Pancreas (tissue), 10 donors: Measurements from ENCODE around the gene VEGFB. TPM values are rescaled to one million over a fixed set of nuclear protein-coding genes. Genes with fewer than 3 reads are reported as not detected.

ENCODE experiments used
- ATAC-seq, 4 donors: fragments of 200-7000 bp; cut with Tn5 transposase; one replicate each; pipeline versions ENCODE4 v1.8.0 to v1.9.1; 2020; ENCODE audit warnings: mild to moderate bottlenecking in 4 of 4, moderate library complexity in 4 of 4
- DNase-seq, 6 donors: peaks; one replicate each; pipeline ENCODE4 v3.0.0-alpha.2; 2020
- FAIRE-seq: peaks from 2 replicates; lab custom pipeline; 2012; peaks lifted over from hg19 to GRCh38; lab: Jason Lieb, UNC
- H3K27ac ChIP-seq, 4 donors: fragments of 200-600 bp; sonication (generic); 1 replicate in 3 of 4; 2 replicates in 1 of 4; pipeline versions ENCODE4 v1.5.0 to v1.8.0; 2020
- H3K27me3 ChIP-seq, 4 donors: fragments of 200-600 bp; one replicate each; pipeline ENCODE4 v1.8.0; 2021
- H3K36me3 ChIP-seq, 3 donors: fragments of 200-600 bp; sonication (generic) in 1 of 3; one replicate each; pipeline versions ENCODE4 v1.5.0 to v1.8.0; 2020 to 2021
- H3K4me1 ChIP-seq, 3 donors: fragments of 200-600 bp; one replicate each; pipeline ENCODE4 v1.8.0; 2021
- H3K4me3 ChIP-seq, 4 donors: fragments of 200-600 bp; sonication (generic) in 2 of 4; one replicate each; pipeline versions ENCODE4 v1.5.0 to v1.8.0; 2020 to 2021
- H3K9me3 ChIP-seq, 4 donors: fragments of 200-600 bp; one replicate each; pipeline ENCODE4 v1.8.0; 2021
- WGBS, 2 donors: extraction: QIAGEN DNeasy Blood & Tissue Kit; methylation state at CpG; one replicate each; pipeline ENCODE4 v1.1.7; 2013; 5-methylcytosine and 5-hydroxymethylcytosine counted together
- intact Hi-C, 3 donors: fragments of 100-400 bp; cut with DNase I; formaldehyde crosslinking; loops; one replicate each; pipeline versions ENCODE4 v1.11.1 to v1.14.2; 2022
- polyA plus RNA-seq, 2 donors: library from polyadenylated mRNA; stranded (reverse); fragments of 200-250 nt; gene quantifications; one replicate each; pipeline ENCODE4 v1.2.3, GENCODE V29; 2013
- total RNA-seq, 6 donors: library from RNA; stranded (reverse); fragmentation: NEBNext Ultra II Directional in 4 of 6; extraction: Animal tissue kit (Norgen Biotek cat#: 25700) in 4 of 6; gene quantifications; one replicate each; pipeline versions ENCODE4 v1.2.1 to v1.2.4, GENCODE V29; 2021 to 2023
- TF ChIP-seq, protein P1 (sequence below), 4 donors: fragments of 200-600 bp; sonication (generic) in 3 of 4; IDR thresholded peaks; one replicate each; pipeline versions ENCODE4 v1.5.0 to v1.8.0; 2021; ENCODE audit warnings: antibody characterized with exemption in 4 of 4
- donor health status: healthy with polysubstance abuse.
- donor health status: DM: no; HTN: no; CAD: no; lungs with moderate emphysema.
- donor health status: DM: no; HTN: no; CAD: no.
- donor health status: control.
- donor health status: control.
- donor health status: Bipolar disorder and iron deficiency.
- donor health status: DM: yes; HTN: yes; CAD: no.
- donor health status: DM: no; HTN: no; CAD: no.
- donor health status: DM: no; HTN: no; CAD: no.
- donor health status: DM: yes; HTN: yes; CAD: no.

Gene VEGFB
- total and polyA plus RNA-seq, 8 donors, result 54.1 to 115 (median 63.2) TPM

DNA sequence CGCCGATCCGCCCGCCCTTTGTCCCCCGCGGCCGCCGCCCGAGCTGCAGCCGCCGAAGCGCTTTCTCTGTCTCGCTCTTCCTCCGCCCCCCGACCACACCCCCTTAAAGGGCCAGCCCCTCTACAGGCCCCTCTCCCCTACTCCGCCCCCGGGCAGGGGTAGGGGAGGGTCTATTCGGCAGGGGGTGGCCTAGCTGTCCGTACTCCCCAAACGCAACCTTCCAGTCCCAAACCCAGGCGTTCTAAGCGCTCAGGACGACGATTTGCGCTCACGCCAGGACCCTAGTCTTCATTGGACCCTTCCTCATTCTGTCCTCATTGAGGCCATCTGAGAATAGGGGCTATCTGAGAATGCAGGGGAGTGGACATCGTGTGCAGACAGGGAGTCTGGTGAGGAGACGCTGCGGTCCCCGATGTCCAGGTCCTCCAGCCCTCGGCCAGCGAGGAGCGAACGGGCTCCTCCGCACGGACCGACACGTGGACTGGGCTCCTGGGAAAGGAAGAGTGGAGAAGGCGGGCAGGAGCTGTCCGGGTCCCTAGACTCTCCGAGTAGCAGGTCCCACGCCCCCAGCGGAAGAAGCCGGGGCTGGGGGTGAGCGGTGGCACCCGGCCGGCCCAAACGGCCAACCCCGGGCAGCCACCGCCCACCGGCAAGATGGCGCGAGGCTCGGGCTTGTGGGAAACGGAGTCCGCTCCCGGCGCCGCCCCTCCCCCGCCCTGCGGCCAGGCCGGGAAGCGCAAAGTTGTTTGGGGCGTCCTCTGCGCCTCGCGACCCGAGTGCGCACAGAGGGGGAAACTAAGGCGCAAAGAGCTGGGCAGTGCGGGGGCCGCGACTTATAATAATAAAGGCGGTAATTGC, 12.7 kb downstream of the VEGFB start, which contains the start of gene PPP1R14B:
Gene PPP1R14B, minus strand, starts transcription at position 73 of the 858 bp plus-strand sequence. CDS start 270 bp downstream, outside the sequence.
- ATAC-seq (peak; percentile 55 to 74 (median 68)), DNase-seq (peak; percentile 84 to 95 (median 90)), FAIRE-seq (no peak)
- WGBS, 2 donors, result 0% methylated on average over 56 to 73 of the region's 74 CpGs
- Histone ChIP-seq H3K4me1 (peaks cover 0 to 24% (median 17%) of the 10 kb centered on the region in 3 donors), H3K27ac (peak within 1 kb of the TSS; percentile 76 to 89 (median 83)), H3K4me3 (peak within 1 kb of the TSS; percentile 35 to 75 (median 62)), H3K9me3 (no peaks in the 10 kb centered on the region), H3K36me3 (no peaks in the 10 kb centered on the region), H3K27me3 (no peaks in the 10 kb centered on the region)
- intact Hi-C loops, result no loop called here
- TF ChIP-seq, protein P1, sequence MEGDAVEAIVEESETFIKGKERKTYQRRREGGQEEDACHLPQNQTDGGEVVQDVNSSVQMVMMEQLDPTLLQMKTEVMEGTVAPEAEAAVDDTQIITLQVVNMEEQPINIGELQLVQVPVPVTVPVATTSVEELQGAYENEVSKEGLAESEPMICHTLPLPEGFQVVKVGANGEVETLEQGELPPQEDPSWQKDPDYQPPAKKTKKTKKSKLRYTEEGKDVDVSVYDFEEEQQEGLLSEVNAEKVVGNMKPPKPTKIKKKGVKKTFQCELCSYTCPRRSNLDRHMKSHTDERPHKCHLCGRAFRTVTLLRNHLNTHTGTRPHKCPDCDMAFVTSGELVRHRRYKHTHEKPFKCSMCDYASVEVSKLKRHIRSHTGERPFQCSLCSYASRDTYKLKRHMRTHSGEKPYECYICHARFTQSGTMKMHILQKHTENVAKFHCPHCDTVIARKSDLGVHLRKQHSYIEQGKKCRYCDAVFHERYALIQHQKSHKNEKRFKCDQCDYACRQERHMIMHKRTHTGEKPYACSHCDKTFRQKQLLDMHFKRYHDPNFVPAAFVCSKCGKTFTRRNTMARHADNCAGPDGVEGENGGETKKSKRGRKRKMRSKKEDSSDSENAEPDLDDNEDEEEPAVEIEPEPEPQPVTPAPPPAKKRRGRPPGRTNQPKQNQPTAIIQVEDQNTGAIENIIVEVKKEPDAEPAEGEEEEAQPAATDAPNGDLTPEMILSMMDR (IDR thresholded peaks at IDR 0.05), result peak in 1 of 4 donors; percentile 5

DNA sequence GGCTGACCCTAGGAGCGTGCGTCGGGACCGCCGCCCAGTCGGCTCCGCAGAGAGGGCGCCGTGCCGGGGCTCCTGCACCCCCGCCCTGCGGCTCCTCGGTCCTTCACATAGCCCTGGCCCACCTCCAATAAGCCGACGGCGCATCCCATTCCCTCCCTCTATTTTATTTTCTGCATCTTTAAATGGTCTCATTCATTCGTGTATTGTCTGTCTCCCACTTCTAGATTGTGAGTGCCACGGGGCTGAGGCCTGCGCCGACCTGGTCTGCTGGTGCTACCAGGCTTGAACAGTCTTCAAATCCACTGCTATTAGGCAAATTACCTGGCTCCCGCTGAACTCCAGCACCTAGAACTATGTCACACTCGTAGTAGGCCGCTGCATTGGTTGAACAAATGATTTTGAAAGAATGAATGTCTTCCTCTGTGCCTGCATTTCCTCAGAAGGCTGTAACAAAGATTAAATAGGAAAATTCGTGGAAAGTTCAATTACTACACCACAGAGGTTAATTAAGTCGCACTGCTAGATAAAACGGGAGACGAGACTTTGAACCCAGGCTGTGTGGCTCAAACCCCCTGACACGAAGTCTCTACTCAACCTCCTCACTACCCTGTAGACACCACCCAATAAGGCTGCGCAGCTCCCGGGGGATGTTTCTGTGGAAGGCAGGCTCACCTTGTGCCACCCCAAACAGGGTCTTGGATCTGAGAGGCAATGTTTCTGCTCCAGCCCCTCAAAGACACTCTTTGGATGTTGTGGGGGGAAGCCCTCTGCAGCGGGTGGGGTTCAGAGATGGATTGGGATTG, 13.5 kb downstream of the VEGFB start:
- FAIRE-seq (no peak), ATAC-seq (no peak), DNase-seq (no peak)
- WGBS, 2 donors, result 32 to 36% methylated on average over 30 to 31 of the region's 31 CpGs
- Histone ChIP-seq H3K4me1 (peaks cover 0 to 19% (median 11%) of the 10 kb centered on the region in 3 donors), H3K27me3 (no peaks in the 10 kb centered on the region), H3K27ac (peak overlapping the region in 2 of 4 donors; percentile 72 to 85), H3K9me3 (no peaks in the 10 kb centered on the region), H3K36me3 (no peaks in the 10 kb centered on the region), H3K4me3 (peak overlapping the region; percentile 35 to 70 (median 48))
- TF ChIP-seq, protein P1 (IDR thresholded peaks at IDR 0.05), result no peak
- intact Hi-C loops, result no loop called here

DNA sequence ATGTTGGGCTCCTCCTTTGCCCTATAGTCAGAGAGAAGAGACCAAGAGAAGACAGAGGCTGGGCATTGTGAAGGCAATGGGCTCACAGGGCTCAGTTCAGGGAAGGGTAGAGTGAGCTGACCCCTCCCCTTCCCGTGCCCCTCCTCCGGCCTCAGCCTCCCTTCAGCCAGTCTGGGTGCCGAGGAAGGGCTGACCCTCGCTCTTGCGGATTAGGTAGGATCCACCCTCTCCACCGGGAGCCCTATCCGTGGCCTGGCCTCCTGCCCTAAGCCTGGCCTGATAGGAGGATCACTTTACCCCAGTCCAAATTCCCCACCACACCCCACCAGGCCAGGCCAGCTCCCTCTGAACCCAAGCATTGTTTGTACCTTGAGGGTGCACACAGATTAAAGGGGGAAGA, 14.2 kb downstream of the VEGFB start:
- no peaks in the 10 kb centered on the region for H3K36me3 ChIP-seq
- H3K27ac ChIP-seq, result no peak overlapping the region
- no peak overlapping the region for H3K4me3 ChIP-seq
- H3K27me3 ChIP-seq, result no peaks in the 10 kb centered on the region
- DNase-seq (no peak), ATAC-seq (no peak), FAIRE-seq (no peak)
- peaks cover 0 to 14% (median 4%) of the 10 kb centered on the region in 3 donors for H3K4me1 ChIP-seq
- WGBS, 2 donors, result 77 to 79% methylated on average over 7 of the region's 7 CpGs
- intact Hi-C loops, result no loop called here
- no peaks in the 10 kb centered on the region for H3K9me3 ChIP-seq
- TF ChIP-seq, protein P1 (IDR thresholded peaks at IDR 0.05), result no peak

DNA sequence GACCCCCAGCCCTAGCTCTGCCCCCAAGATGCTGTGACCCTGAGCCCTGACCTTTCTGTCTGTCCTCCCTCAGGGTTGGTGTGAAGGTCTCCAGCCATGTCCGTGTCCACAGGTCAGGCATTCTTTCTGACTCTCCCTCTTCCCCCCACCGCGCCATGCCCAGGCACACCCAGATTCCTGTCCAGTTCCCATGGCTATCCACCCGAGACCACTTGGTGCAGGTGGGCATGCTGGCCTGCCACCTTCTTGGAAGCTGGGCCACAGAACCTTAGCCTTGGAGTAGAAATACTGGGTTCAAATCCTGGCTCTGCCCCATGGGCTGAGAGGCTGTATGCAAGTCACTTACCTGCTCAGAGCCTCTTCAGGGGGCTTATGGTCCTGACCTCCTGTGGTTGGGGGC, 14.7 kb downstream of the VEGFB start:
- TF ChIP-seq, protein P1 (IDR thresholded peaks at IDR 0.05), result no peak
- Histone ChIP-seq H3K4me1 (peaks cover 0 to 9% (median 4%) of the 10 kb centered on the region in 3 donors), H3K9me3 (no peaks in the 10 kb centered on the region), H3K27ac (no peak overlapping the region), H3K27me3 (no peaks in the 10 kb centered on the region), H3K4me3 (no peak overlapping the region), H3K36me3 (no peaks in the 10 kb centered on the region)
- intact Hi-C loops, result no loop called here
- 90 to 91% methylated on average over 4 of the region's 4 CpGs for WGBS, 2 donors
- FAIRE-seq, result no peak
- no peak for ATAC-seq
- DNase-seq, result no peak
